Glomerular visceral epithelial cell (primary cell): ENCODE data around the gene DNAJB1.
"Not testable (repeated sequence)": the region's sequence is repeated elsewhere in the genome, so short reads cannot be mapped to it uniquely, and the experiment has no call there.

ENCODE experiments used
- DNase-seq: peaks from one replicate; pipeline ENCODE4 v3.0.0-alpha.2; 2016; ENCODE audit errors: extremely low spot score

Gene DNAJB1

DNA sequence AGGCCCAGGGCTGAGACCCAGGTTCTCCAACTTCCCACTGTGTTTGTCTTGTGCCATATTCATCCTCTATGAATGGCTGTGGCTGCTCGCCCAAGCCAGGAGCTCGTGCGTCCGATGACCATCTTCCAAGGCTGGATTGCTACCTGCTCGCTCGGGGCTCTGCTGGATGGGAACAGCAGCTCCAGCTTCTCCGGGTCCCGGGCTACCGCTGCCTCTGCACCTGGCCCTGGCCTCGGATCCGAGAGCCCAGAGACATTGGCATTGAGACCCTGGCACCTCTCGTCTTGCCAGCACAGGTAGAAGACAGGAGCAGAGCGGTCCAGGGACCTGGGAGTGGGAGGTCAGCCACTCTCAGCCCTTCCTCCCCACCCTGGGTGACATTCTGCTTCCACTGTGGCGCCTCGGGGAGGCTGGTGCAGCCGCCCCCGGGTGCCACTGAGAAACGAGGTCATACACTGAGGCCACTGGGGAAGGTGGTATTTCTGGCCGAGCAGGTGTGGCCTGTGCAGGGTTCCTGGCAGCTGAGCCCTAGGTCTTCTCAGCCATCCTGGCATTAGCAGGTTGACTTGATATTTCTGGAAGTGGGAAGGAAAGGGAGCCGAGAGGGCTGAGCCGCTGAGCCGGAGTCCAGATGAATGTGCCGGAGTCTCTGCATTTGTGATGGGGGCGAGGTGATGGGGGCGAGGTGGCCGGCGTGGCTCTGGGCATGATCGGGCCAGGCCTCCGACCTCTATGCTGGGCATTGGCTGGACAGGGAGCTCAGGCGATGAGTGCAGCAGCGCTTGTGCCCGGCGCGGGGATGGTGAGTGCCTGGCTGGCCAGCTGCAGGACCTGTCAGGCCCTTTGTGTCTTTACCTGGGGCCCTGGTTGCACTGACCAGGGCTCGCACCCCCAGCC, 35.1 kb upstream of the DNAJB1 start:
- no peak for DNase-seq

DNA sequence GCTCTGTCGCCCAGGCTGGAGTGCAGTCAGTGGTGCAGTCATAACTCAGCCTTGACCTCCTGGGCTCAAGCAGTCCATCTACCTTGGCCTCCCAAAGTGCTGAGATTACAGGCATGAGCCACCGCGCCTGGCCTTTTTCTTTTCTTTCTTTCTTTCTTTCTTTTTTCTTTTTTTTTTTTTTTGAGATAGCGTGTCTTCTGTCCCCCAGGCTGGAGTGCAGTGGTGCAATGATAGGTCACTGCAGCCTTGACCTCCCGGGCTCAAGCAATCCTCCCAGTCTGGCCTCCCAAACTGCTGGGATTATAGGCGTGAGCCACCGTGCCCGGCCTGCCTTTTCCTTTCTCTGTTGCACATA, 33.8 kb upstream of the DNAJB1 start:
- not testable (repeated sequence) for DNase-seq

DNA sequence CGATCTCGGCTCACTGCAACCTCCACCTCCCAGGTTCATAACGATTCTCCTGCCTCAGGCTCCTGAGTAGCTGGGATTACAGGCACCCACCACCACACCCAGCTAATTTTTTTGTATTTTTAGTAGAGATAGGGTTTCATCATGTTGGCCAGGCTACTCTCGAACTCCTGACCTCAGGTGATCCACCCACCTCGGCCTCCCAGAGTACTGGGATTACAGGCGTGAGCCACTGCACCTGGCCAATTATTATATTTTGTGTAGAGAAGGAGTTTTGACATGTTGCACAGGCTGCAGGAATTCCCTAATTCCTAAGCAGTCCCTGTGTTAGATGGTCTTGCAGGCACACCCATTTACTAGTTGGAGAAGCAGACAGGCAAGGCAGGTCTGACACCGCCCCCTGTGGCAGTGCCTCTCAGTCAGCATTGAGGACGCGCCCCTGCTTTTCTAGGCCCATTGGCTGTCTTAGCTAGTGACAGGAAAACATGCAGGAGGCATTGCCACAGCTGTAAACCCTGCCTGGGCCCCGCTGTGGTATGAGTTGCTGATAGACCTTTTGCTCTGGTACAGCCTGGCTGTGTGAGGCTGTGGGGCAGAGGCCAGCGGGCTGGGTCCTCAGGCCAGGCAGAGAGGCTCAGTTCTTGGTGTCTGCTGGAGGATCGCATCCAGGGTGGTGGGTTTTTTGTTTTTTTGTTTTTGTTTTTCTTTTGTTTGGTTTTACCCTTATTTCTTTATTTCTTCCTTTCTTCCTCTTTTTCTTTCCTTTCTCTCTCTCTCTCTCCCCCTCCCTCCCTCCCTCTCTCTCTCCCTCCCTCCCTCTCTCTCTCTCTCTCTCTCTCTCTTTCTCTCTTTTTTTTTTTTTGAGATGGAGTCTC, 33.2 kb upstream of the DNAJB1 start:
- peak; percentile 56 for DNase-seq

DNA sequence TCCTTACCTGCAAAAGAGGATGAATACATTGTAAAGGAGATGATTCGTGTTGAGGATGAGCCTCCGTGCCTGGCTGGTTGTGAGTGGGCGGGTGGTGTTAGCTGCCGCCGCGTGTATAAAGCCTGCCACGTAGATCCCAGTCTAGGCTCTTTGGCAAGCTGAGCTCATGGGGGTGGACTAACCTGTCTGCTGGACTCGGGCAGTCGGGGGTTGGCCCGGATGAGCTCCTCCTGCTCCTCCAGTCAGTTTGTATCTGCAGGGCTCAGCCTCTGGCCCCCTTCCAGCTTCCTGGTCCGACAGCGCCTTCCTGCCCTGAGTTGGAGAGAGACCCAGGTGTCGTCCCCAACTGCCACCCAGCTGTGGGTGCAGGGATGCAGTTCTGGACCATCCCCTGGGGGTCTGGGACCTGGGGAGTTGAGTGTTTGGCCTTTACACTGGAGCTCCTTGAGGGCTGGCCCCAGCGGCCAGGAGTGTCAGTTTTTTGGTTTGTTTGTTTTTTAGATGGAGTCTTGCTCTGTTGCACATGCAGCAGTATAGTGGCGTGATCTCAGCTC, 32.1 kb upstream of the DNAJB1 start:
- DNase-seq, result peak; percentile 66

DNA sequence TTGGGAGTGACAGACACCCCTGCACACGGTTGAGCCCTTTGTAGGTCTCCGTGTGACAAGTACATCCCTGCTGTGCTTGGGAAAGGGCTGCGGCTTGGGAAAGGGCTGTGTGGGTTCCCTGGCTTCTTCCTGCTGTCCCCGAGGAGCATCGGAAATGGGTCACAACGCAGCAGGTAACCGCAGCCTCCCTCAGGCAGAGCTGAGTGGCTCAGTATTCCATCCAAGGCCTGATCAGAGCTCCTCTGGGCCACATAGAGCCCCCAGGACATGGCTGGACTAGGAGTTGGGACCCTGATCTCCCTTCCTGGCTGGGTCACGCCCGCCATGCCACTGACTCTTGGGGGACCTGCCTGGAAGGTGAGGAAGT, 27.5 kb upstream of the DNAJB1 start:
- DNase-seq, result no peak

DNA sequence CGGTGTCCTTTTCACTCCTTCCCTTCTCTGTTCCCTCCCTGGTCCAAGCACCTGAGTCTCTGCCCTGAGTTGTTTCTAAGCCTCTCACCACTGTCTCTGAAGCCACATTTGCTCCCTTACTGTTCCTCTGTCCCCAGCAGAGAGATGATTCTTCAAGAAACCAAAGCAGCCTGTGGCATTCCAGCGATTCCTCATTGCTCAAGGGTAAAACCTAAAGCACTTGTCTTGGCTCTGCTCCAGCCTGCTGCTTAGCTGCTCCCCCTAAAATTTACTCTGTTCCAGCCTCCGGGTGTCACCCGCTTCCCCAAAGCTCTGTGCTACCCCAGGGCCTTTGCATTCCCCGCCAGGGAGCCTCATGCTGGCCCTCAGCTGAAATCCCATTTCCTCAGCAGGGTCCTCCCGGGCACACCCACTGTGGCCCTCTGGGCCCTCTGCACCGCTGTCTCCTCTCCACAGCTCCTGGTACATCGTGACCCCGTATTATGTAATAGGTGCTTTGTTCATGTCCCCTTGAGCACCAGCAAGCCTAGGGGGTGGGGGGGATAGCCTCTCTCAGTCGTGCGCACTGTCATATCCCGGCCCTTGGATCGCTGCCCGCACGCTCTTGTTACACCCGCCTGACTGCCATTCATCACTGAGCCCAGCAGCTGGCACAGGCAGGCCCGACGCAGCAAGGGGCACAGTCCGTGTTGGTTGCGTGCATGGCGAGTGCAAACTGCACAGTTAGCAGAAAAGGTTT, 26.9 kb upstream of the DNAJB1 start:
- DNase-seq, result peak; percentile 62

DNA sequence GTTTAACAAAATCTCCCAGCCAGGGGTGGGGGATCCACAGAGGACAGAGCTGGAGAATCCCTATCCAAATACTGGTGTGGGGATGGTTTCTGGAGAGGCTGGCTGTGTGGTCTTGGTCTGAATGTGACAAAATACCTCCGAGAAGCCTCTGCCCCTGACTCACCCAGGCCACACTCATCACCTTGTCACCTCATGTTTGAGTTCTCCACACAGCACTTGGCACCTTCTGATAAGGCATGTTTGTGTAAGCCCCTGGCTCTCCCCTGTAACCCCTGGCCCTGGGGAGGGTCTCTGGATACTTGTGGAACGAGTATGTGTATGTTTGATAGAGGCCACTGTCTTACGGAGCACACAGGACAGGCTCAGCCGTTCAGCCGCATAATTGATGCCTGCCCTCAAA, 25.9 kb upstream of the DNAJB1 start:
- no peak for DNase-seq

DNA sequence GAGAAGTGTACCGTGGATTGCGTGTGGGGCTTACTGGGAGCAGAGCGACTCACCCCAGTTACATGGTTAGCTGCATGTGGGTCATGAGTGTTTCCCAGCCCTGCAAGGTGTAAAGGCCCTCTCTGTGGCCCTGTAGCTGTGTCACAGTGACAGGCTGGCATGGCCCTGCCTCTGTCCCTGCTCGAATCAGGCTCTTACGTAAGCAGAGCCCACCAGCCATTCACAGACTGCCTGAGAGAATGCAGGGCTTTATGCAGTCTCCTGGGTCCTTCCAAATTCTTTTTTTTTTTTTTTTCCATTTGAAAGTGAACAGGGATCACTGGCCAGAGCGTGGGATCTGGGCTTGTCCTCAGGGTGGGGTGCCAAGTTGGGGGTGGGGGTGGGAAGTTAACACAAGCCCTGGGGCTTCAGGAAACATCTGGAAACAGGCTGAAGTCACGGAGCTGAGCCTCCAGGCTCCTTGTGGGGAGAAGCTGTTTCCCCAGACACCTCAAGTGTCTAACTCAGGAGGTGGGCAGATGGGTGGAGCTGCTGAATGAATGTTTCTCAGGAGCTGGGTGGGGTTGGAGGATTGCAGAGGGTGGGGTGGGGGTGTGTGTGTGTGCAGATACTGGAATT, 24.6 kb upstream of the DNAJB1 start:
- peak; percentile 27 for DNase-seq

DNA sequence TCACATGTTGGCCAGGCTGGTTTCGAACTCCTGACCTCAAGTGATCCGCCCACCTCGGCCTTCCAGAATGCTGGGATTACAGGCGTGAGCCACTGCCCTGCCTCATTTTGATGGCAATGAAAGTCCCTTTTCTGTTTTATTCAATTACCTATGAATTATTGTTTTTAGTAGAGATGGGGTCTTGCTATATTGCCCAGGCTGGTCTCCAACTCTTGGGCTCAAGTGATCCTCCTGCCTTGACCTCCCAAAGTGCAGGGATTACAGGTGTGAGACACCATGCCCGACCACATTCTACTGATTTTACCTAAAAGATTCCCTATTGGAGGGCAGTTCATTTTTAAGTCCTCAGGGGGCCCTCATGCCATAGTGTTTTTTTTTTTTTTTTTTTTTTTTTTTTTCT, 23.8 kb upstream of the DNAJB1 start:
- not testable (repeated sequence) for DNase-seq

DNA sequence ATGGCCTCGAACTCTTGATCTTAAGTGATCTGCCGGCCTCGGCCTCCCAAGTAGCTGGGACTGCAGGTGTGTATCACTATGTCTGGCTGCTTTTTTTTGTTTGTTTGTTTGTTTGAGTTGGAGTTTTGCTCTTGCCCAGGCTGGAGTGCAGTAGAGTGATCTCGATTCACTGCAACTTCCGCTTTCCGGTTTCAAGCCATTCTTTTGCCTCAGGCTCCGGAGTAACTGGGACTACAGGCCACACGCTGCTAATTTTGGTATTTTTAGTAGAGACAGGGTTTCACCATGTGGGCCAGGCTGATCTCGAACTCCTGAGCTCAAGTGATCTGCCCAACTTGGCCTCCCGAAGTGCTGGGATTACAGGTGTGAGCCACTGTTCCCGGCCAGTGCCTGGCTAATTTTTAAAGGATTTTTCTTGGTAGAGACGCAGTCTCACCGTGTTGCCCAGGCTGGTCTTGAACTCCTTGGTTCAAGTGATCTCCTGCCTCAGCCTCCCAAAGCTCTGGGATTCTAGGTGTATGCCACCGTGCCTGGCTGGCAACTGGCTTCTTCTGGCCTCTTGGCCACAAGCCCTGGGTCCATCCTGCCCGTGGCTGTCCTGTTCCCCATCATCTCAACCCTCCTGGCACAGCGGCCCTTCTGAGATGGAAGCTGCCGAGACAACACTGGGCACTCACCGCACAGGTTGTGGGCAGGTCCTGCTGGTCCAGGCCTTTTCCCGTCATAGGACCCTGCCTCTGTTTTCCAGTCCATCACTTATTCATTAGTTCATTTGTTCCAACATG, 22.7 kb upstream of the DNAJB1 start:
- no peak for DNase-seq

DNA sequence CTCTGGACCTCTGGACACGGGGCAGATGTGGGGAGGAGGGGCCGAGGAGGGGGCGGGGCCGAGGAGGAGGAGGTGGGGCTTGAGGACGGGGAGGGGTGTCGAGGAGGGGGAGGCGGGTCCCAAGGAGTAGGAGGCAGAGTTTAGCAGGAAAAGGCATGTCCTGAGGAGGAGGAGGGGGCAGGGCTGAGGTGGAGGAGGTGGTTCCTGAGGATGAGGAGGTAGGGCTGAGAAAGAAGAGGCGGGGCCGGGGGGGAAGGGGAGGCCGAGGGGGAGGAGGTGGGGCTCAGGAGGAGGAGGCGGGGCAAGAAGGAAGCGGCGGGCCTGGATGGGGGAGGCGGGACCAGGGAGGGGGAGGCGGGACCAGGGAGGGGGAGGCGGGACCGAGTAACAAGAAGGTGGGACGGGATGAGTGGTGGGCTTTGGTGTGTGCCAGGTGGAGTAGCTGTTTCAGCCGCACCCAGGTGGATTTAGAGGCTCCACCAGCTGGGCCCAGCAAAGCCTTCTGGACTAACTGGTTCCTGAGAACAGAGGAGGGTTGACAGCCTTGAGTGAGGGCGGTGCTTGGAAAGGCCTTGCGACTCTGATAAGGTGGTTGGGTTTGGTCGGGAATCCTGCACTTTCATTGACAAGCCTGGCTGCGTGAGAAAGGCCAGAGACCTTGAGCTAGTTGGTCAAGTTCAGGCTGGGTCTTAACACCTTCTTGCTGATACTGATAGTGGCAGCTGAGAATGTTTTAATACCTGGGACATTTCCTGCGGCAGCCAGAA, 18.9 kb upstream of the DNAJB1 start:
- DNase-seq, result peak; percentile 44

DNA sequence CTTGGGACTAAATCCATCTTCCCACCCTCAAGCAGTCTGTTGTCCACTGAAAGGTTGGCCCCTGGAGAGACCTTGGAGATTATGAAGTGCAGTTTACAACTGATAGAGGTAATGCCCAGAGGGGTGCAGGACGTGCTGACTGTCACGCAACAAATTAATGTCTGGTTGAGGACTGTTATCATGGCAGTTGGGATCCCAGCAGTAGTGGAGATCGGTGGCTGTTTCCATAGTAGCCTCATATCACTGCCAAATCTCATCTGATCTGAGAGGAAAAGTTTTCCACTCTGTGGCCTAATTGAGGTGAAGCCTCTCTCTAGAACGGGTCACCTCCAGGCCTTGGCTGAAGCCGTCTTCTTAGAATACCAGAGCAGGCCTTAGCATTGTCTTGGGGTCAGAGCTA, 15.3 kb upstream of the DNAJB1 start:
- no peak for DNase-seq

DNA sequence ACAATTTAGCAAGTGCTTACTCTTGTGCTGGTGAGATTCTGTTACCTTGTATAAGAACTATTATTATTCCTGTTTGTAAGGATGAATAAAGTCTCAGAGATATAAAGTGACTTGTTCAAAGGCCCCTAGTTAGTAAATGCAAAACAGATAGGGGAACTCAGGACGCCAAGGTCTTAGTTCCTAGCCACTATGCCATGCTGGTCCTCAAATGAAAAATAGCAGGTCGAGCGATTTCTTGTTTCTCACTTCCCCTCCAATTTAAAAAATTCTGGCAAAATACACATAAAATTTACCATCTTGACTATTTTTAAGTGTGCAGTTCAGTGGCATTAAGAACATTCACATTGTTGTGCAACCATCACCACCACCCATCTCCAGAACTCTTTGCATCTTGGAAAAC, 12.3 kb upstream of the DNAJB1 start:
- DNase-seq, result no peak

DNA sequence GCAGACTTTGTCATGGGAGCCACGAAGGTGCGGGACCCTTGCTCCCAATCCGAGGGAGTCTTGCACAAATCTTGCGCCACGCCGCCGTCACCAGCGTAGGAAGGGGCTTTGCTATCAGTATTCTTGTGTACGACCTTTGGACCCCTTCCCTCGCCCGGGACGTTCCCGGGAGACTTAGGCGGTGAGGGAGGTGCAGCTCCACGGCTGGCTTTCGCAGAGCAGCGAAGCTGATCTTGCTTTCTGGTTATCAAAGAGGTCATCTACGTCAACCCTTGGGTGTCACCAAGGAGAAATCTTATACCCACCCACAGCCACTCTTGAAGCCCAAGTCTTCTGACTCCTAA, 11.8 kb upstream of the DNAJB1 start:
- DNase-seq, result no peak

DNA sequence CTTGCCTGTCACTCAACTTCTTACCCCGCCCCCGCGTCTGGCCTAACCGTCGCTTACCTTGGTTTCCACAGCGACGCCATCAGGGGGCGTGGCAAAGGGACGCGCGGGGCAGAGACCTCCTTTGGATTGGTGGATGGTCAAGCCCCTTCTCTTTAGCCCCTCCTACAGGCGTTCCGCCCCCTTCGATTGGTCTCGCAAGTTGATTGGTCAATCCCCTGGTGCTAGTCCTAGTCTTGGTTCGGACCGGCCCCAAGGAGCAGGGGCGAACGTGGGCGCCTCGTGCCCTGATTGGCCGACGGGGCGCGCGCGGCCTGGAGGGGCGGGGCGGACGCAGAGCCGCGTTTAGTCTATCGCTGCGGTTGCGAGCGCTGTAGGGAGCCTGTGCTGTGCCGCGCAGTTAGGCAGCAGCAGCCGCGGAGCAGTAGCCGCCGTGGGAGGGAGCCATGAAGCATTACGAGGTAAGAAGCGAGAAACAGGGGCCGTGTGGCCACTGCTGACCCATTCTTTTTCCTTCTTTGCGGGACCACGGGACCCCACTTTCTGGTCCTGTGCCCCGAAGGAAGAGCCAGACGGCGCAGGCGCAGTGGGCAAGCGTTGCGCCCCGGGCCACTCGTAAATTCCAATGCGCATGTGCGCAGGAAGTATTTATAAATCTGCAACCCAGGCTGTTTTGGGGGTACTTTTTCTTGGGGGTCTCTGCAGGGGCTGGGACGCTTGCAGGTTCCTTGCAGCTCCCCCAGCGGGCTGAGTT, 11.2 kb upstream of the DNAJB1 start, which contains the start of gene TECR:
TSS of gene TECR (plus strand) at position 341 of the 751 bp plus-strand sequence. CDS start at position 444, 103 bp downstream.
- DNase-seq, result peak; percentile 100

DNA sequence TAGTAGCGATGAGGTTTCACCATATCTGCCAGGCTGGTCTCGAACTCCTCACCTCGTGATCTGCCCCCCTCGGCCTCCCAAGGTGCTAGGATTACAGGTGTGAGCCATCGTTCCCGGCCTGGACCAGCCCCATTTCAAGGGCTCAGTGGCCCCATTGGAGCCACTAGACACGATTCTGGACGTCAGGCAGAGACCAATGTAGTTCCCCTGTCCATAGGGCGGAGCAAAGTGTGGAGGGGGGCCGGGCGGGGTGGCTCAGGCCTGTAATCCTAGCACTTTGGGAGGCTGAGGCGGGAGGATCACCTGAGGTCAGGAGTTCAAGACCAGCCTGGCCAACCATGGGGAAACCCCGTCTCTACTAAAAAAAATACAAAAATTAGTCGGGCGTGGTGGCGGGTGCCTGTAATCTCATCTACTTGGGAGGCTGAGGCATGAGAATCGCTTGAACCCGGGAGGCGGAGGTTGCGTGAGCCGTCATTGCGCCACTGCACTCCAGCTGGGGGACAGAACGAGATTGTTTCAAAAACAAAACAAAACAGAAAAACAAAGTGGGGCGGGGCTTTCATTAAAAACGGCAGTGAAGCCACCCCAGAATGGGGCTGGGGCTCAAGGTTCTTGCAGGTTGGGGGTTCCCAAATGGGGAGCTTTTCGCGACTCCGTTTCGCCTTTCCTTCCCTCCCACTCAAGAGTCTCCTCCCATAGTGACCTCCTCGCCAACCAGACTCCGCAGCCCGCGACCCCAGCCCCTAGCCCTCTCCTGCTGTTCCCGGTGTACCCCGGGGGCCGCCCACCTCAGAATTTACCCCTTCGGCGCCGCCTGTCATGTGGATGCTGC, 10.4 kb upstream of the DNAJB1 start:
- no peak for DNase-seq

DNA sequence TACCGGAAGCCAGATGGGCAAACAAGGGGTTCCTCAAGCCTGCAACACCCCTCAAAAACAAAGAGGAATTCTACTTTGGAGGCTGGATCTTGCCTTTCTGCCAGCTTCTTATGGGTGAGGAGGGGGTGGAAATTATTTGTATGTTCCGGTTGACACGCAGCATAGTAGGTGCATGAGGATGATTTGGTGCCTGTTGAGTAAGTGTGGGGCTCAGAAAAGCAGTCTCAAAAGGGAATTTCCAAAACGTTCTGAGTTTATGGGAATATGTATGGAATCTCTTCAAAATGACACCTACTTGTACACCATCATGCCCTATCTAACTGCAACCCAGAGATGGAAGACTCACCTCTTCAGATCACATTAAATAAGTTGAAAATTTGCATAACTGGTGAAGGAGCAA, 8.2 kb upstream of the DNAJB1 start:
- DNase-seq, result no peak

DNA sequence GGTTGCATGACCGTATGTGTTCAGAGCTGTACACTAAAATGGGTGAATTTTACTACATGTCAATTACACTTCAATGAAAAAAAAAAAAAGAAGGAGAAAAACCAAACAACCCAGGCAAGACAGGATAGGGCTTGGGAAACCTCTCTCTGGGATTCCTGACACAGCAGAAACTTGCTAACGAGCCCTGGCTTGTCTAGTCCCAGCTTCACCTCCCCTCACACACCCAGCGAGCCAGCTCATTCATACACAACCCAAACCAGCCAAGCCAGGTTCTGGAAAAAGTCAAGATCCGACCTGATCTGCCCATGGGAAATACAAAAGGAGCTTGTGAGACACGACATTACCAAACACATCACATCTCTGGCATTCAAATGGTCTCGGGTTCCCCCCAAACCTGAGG, 7.5 kb upstream of the DNAJB1 start:
- DNase-seq, result no peak
